MCF 10A (cell line): ENCODE results near the gene IL2RA. TPM values are rescaled to one million over a fixed set of nuclear protein-coding genes. Genes with fewer than 3 reads are reported as not detected.

ENCODE experiments used
- BruUV-seq: library from RNA; stranded (reverse); fragments of 400-500 nt; replicated peaks from 2 replicates; lab custom pipeline; 2021; lab: Mats Ljungman, UMichigan
- CTCF ChIA-PET: fragments of 300-600 bp; sonication (Branson Sonifier 250); formaldehyde crosslinking; extraction: SDS; loops from one replicate; lab custom pipeline; 2021; ENCODE audit warnings: antibody characterized with exemption, inconsistent platforms; lab: Yijun Ruan, JAX
- POLR2A ChIA-PET: fragments of 300-600, 350-650 bp; sonication (Branson Sonifier 250); formaldehyde crosslinking; extraction: SDS; loops from one replicate; lab custom pipeline; 2020; ENCODE audit warnings: antibody characterized with exemption, inconsistent platforms; lab: Yijun Ruan, JAX
- DNase-seq: peaks from one replicate; pipeline ENCODE4 v3.0.0-alpha.2; 2018; ENCODE audit not compliant: unreplicated experiment
- H3K27ac Mint-ChIP-seq: one replicate; pipeline ENCODE4 v1.8.0; 2022; ENCODE audit warnings: mild to moderate bottlenecking, low read depth, mixed read lengths; ENCODE audit not compliant: unreplicated experiment
- H3K27me3 Mint-ChIP-seq: one replicate; pipeline ENCODE4 v1.8.0; 2022; ENCODE audit warnings: mixed read lengths; ENCODE audit not compliant: insufficient read depth, unreplicated experiment
- H3K36me3 Mint-ChIP-seq: one replicate; pipeline ENCODE4 v1.8.0; 2022; ENCODE audit warnings: mild to moderate bottlenecking, moderate library complexity, mixed read lengths; ENCODE audit not compliant: insufficient read depth, unreplicated experiment
- H3K4me1 Mint-ChIP-seq: one replicate; pipeline ENCODE4 v1.8.0; 2022; ENCODE audit warnings: mixed read lengths; ENCODE audit not compliant: insufficient read depth, unreplicated experiment
- H3K4me3 Mint-ChIP-seq: one replicate; pipeline ENCODE4 v1.8.0; 2022; ENCODE audit warnings: mild to moderate bottlenecking, moderate library complexity, mixed read lengths; ENCODE audit not compliant: unreplicated experiment
- H3K9me3 Mint-ChIP-seq: one replicate; pipeline ENCODE4 v1.8.0; 2022; ENCODE audit warnings: mixed read lengths; ENCODE audit not compliant: unreplicated experiment
- CTCF ChIP-seq: fragments of 200-600 bp; IDR thresholded peaks from one replicate; pipeline ENCODE4 v1.8.0; 2022; ENCODE audit warnings: antibody characterized with exemption, mild to moderate bottlenecking; ENCODE audit not compliant: unreplicated experiment
- intact Hi-C: fragments of 100-400 bp; cut with micrococcal nuclease; formaldehyde crosslinking; loops from 2 replicates; pipeline ENCODE4 v1.14.1; 2022
- total RNA-seq: library from RNA; stranded (reverse); gene quantifications from 2 replicates; pipeline ENCODE4 v1.2.3, GENCODE V29; 2022

IL2RA gene
- total RNA-seq, 1 experiment from 2014 or later, result not detected

- ChIA-PET CTCF (no interaction called here), POLR2A (interaction anchor here (0.8 kb wide), 1 partner anchor 336 kb away, joined by 3 read pairs; no protein-coding TSS in a partner anchor)
- intact Hi-C loops, result no loop called here
- H3K27me3 Mint-ChIP-seq, result peaks cover 89% of the 10 kb centered on the region
- H3K36me3 Mint-ChIP-seq, result no peaks in the 10 kb centered on the region
- no peak for TF ChIP-seq CTCF
- H3K9me3 Mint-ChIP-seq, result peaks cover 11% of the 10 kb centered on the region
- H3K4me1 Mint-ChIP-seq, result no peaks in the 10 kb centered on the region
- DNase-seq, result no peak
- BruUV-seq, result no TSS peak
- no peak overlapping the region for H3K27ac Mint-ChIP-seq
- H3K4me3 Mint-ChIP-seq, result no peak overlapping the region
These were observed 22.0 kb downstream of the IL2RA start for GRCh38 chr10:6040205-6040604.

GRCh38 chr10:6039711-6040110 is 22.5 kb downstream of the IL2RA start:
- POLR2A ChIA-PET, result interaction anchor here (0.6 to 0.8 kb wide), 2 partner anchors 335 to 1010 kb away, joined by 3 read pairs; no protein-coding TSS in a partner anchor
- TF ChIP-seq CTCF, result no peak
- no peaks in the 10 kb centered on the region for H3K36me3 Mint-ChIP-seq
- H3K27ac Mint-ChIP-seq, result no peak overlapping the region
- intact Hi-C loops, result no loop called here
- no peaks in the 10 kb centered on the region for H3K4me1 Mint-ChIP-seq
- BruUV-seq, result no TSS peak
- CTCF ChIA-PET, result no interaction called here
- H3K27me3 Mint-ChIP-seq, result peaks cover 88% of the 10 kb centered on the region
- no peak for DNase-seq
- no peak overlapping the region for H3K4me3 Mint-ChIP-seq
- H3K9me3 Mint-ChIP-seq, result peaks cover 11% of the 10 kb centered on the region

DNA sequence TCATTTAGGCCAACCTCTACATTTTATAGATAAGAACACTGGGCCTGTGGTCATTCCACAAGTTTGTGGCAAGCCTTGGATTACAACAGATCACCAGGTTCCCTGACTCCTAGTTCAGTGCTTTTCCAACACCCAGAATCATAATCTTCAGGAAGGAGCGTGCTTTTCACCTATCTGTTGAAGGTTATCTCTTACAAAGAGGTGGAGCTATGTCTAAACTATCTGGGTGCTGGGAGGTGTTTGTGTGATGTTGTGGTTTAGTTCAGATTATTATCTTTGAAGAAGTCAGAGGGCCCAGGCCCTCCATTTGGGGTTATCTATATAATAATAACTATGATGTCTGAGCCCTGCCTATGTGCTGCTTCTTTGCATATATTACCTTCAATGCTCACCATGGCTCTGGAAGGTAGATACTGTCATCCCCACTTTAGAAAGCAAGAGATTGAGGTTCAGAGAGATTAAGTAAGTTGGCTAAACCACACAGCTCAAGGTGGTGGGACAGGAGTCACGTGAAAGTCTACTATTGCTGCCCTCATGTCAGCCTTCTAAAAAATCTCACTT is 24.0 kb downstream of the IL2RA start:
- TF ChIP-seq CTCF, result no peak
- no TSS peak for BruUV-seq
- DNase-seq, result no peak
- ChIA-PET CTCF (interaction anchor here (3.4 kb wide), 1 partner anchor 24 kb away, joined by 15 read pairs; no protein-coding TSS in a partner anchor), POLR2A (interaction anchor here (0.8 kb wide), 1 partner anchor 24 kb away, joined by 4 read pairs; no protein-coding TSS in a partner anchor)
- intact Hi-C loops, result no loop called here
- Mint-ChIP-seq H3K27ac (no peak overlapping the region), H3K4me3 (no peak overlapping the region), H3K4me1 (no peaks in the 10 kb centered on the region), H3K36me3 (no peaks in the 10 kb centered on the region), H3K27me3 (peaks cover 73% of the 10 kb centered on the region), H3K9me3 (peaks cover 11% of the 10 kb centered on the region)

DNA sequence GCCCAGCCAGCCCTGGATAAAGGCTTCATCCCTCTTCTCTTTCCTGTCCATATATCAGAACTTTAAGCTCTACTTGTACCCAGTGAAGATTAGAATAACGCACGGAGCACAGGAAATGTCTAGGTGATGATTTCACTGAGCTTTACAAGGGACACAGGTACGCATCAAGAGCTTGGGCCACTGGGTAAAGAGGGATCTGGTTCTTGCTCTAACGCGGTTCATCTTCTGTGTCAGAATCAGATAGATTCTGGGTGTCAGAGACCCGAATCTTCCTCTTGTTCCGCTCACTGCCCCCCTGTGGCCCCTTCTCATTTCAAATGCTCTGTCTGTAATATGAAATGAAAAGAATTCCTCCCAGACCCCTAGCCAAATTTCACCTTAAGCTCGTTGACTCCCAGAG is 24.7 kb downstream of the IL2RA start:
- TF ChIP-seq CTCF, result no peak
- intact Hi-C loops, result no loop called here
- POLR2A ChIA-PET, result no interaction called here
- DNase-seq, result no peak
- peaks cover 65% of the 10 kb centered on the region for H3K27me3 Mint-ChIP-seq
- H3K36me3 Mint-ChIP-seq, result no peaks in the 10 kb centered on the region
- CTCF ChIA-PET, result interaction anchor here (0.6 to 3.4 kb wide), 3 partner anchors 17 to 69 kb away, joined by 3 to 15 read pairs (median 3); no protein-coding TSS in a partner anchor
- H3K4me1 Mint-ChIP-seq, result no peaks in the 10 kb centered on the region
- BruUV-seq, result no TSS peak
- no peak overlapping the region for H3K27ac Mint-ChIP-seq
- no peak overlapping the region for H3K4me3 Mint-ChIP-seq
- H3K9me3 Mint-ChIP-seq, result peaks cover 11% of the 10 kb centered on the region
